Measurements from ENCODE around the gene LMAN1.
A peak's percentile ranks its signal among the peaks of the same experiment; 100 is the strongest.

LMAN1 gene

GRCh38 chr18:59358712-59359575 is at the start of gene LMAN1:
LMAN1 (minus strand) TSS chr18:59359265; CDS start chr18:59359244, 21 bp downstream.
- Mint-ChIP-seq H3K4me3 (peak within 1 kb of the TSS; percentile 95), H3K27me3 (ENCODE audit: low read depth) (peaks cover 5% of the 10 kb centered on the region), H3K27ac (peak within 1 kb of the TSS; percentile 98), H3K4me1 (ENCODE audit: low read depth) (peaks cover 25% of the 10 kb centered on the region), H3K36me3 (ENCODE audit: low read depth) (peaks cover 13% of the 10 kb centered on the region), H3K9me3 (no peaks in the 10 kb centered on the region)

GRCh38 chr18:59402432-59403090 is 43.5 kb upstream of the LMAN1 start:
- H3K4me3 Mint-ChIP-seq: no peak overlapping the region
- no peak overlapping the region for H3K27ac Mint-ChIP-seq
- H3K9me3 Mint-ChIP-seq: no peaks in the 10 kb centered on the region
- H3K4me1 Mint-ChIP-seq (ENCODE audit: low read depth): no peaks in the 10 kb centered on the region
- H3K36me3 Mint-ChIP-seq (ENCODE audit: low read depth): no peaks in the 10 kb centered on the region
- peaks cover 17% of the 10 kb centered on the region for H3K27me3 Mint-ChIP-seq (ENCODE audit: low read depth)

- H3K4me3 Mint-ChIP-seq: no peak overlapping the region
- H3K4me1 Mint-ChIP-seq (ENCODE audit: low read depth): peaks cover 4% of the 10 kb centered on the region
- H3K27me3 Mint-ChIP-seq (ENCODE audit: low read depth): peaks cover 25% of the 10 kb centered on the region
These were observed 41.3 kb upstream of the LMAN1 start for GRCh38 chr18:59400407-59400806.

GRCh38 chr18:59395226-59396175 is 36.4 kb upstream of the LMAN1 start:
- Mint-ChIP-seq H3K4me1 (ENCODE audit: low read depth) (peaks cover 7% of the 10 kb centered on the region), H3K27me3 (ENCODE audit: low read depth) (peaks cover 28% of the 10 kb centered on the region), H3K27ac (no peak overlapping the region), H3K4me3 (no peak overlapping the region), H3K36me3 (ENCODE audit: low read depth) (no peaks in the 10 kb centered on the region), H3K9me3 (no peaks in the 10 kb centered on the region)

More at GRCh38 chr18:59400407-59400806, 41.3 kb upstream of the LMAN1 start:
- H3K27ac Mint-ChIP-seq: no peak overlapping the region
- H3K9me3 Mint-ChIP-seq: no peaks in the 10 kb centered on the region
- H3K36me3 Mint-ChIP-seq (ENCODE audit: low read depth): no peaks in the 10 kb centered on the region

- Mint-ChIP-seq H3K4me3 (no peak overlapping the region), H3K27ac (no peak overlapping the region), H3K36me3 (ENCODE audit: low read depth) (no peaks in the 10 kb centered on the region), H3K4me1 (ENCODE audit: low read depth) (peaks cover 7% of the 10 kb centered on the region), H3K9me3 (no peaks in the 10 kb centered on the region), H3K27me3 (ENCODE audit: low read depth) (peaks cover 32% of the 10 kb centered on the region)
These were observed 34.3 kb upstream of the LMAN1 start for GRCh38 chr18:59393381-59393780.

GRCh38 chr18:59388817-59389216 is 29.8 kb upstream of the LMAN1 start:
- Mint-ChIP-seq H3K4me1 (ENCODE audit: low read depth) (no peaks in the 10 kb centered on the region), H3K27ac (no peak overlapping the region), H3K9me3 (no peaks in the 10 kb centered on the region), H3K36me3 (ENCODE audit: low read depth) (no peaks in the 10 kb centered on the region), H3K27me3 (ENCODE audit: low read depth) (peaks cover 19% of the 10 kb centered on the region), H3K4me3 (no peak overlapping the region)

- Mint-ChIP-seq H3K4me1 (ENCODE audit: low read depth) (no peaks in the 10 kb centered on the region), H3K36me3 (ENCODE audit: low read depth) (no peaks in the 10 kb centered on the region), H3K27ac (no peak overlapping the region), H3K9me3 (no peaks in the 10 kb centered on the region), H3K4me3 (no peak overlapping the region), H3K27me3 (ENCODE audit: low read depth) (peaks cover 16% of the 10 kb centered on the region)
These were observed 28.9 kb upstream of the LMAN1 start for GRCh38 chr18:59387687-59388565.

- no peak overlapping the region for H3K4me3 Mint-ChIP-seq
- peaks cover 12% of the 10 kb centered on the region for H3K27me3 Mint-ChIP-seq (ENCODE audit: low read depth)
- H3K9me3 Mint-ChIP-seq: no peaks in the 10 kb centered on the region
- H3K36me3 Mint-ChIP-seq (ENCODE audit: low read depth): no peaks in the 10 kb centered on the region
- H3K27ac Mint-ChIP-seq: no peak overlapping the region
- H3K4me1 Mint-ChIP-seq (ENCODE audit: low read depth): no peaks in the 10 kb centered on the region
These were observed 28.0 kb upstream of the LMAN1 start for GRCh38 chr18:59386909-59387686.

GRCh38 chr18:59385191-59385590 is 26.1 kb upstream of the LMAN1 start:
- no peak overlapping the region for H3K4me3 Mint-ChIP-seq
- H3K27ac Mint-ChIP-seq: no peak overlapping the region
- no peaks in the 10 kb centered on the region for H3K4me1 Mint-ChIP-seq (ENCODE audit: low read depth)
- H3K36me3 Mint-ChIP-seq (ENCODE audit: low read depth): no peaks in the 10 kb centered on the region
- no peaks in the 10 kb centered on the region for H3K9me3 Mint-ChIP-seq
- peaks cover 10% of the 10 kb centered on the region for H3K27me3 Mint-ChIP-seq (ENCODE audit: low read depth)

- Mint-ChIP-seq H3K9me3 (no peaks in the 10 kb centered on the region), H3K27ac (no peak overlapping the region), H3K27me3 (ENCODE audit: low read depth) (peaks cover 19% of the 10 kb centered on the region), H3K4me1 (ENCODE audit: low read depth) (no peaks in the 10 kb centered on the region), H3K4me3 (no peak overlapping the region), H3K36me3 (ENCODE audit: low read depth) (no peaks in the 10 kb centered on the region)
These were observed 24.8 kb upstream of the LMAN1 start for GRCh38 chr18:59383851-59384250.

- H3K4me3 Mint-ChIP-seq: no peak overlapping the region
- peaks cover 2% of the 10 kb centered on the region for H3K4me1 Mint-ChIP-seq (ENCODE audit: low read depth)
- no peak overlapping the region for H3K27ac Mint-ChIP-seq
- no peaks in the 10 kb centered on the region for H3K9me3 Mint-ChIP-seq
- peaks cover 15% of the 10 kb centered on the region for H3K27me3 Mint-ChIP-seq (ENCODE audit: low read depth)
- H3K36me3 Mint-ChIP-seq (ENCODE audit: low read depth): no peaks in the 10 kb centered on the region
These were observed 23.3 kb upstream of the LMAN1 start for GRCh38 chr18:59382383-59382782.

GRCh38 chr18:59381949-59382348 is 22.9 kb upstream of the LMAN1 start:
- H3K27ac Mint-ChIP-seq: no peak overlapping the region
- H3K4me1 Mint-ChIP-seq (ENCODE audit: low read depth): peaks cover 2% of the 10 kb centered on the region
- H3K27me3 Mint-ChIP-seq (ENCODE audit: low read depth): peaks cover 13% of the 10 kb centered on the region
- H3K4me3 Mint-ChIP-seq: no peak overlapping the region
- no peaks in the 10 kb centered on the region for H3K36me3 Mint-ChIP-seq (ENCODE audit: low read depth)
- no peaks in the 10 kb centered on the region for H3K9me3 Mint-ChIP-seq

- Mint-ChIP-seq H3K27me3 (ENCODE audit: low read depth) (peaks cover 10% of the 10 kb centered on the region), H3K4me1 (ENCODE audit: low read depth) (peaks cover 2% of the 10 kb centered on the region), H3K36me3 (ENCODE audit: low read depth) (no peaks in the 10 kb centered on the region), H3K27ac (no peak overlapping the region), H3K4me3 (no peak overlapping the region), H3K9me3 (no peaks in the 10 kb centered on the region)
These were observed 21.6 kb upstream of the LMAN1 start for GRCh38 chr18:59380706-59381105.

Measured in T-helper 1 cell treated with Interleukin-12 subunit alpha and Interleukin-12 subunit beta and Interleukin-4 antibody, amounts not matched to agents 30 μg/mL and 1 μg/mL, for 36 hours (primary cell).